AG10803 (cell line): ENCODE data around the gene KRT33A.

Source experiments
- DNase-seq: peaks from one replicate; pipeline ENCODE4 v3.0.0; 2010; ENCODE audit warnings: low read depth
- H3K4me3 ChIP-seq: 2 replicates; pipeline ENCODE4 v1.5.1; 2011; ENCODE audit warnings: mild to moderate bottlenecking, low read length, control low read depth
- CTCF ChIP-seq: conservative IDR thresholded peaks from 2 replicates; pipeline ENCODE4 v1.5.1; 2011; ENCODE audit warnings: mild to moderate bottlenecking, low read length, control low read depth, inconsistent platforms

KRT33A gene

GRCh38 chr17:41308251-41308917, 42.2 kb downstream of the KRT33A start:
- no peak overlapping the region for H3K4me3 ChIP-seq
- no peak for TF ChIP-seq CTCF
- peak; percentile 46 for DNase-seq

- H3K4me3 ChIP-seq: no peak overlapping the region
- peak; percentile 78 for DNase-seq
- TF ChIP-seq CTCF: no peak
Measured at GRCh38 chr17:41307647-41308046, 43.0 kb downstream of the KRT33A start.

GRCh38 chr17:41304091-41304490, 46.5 kb downstream of the KRT33A start:
- no peak overlapping the region for H3K4me3 ChIP-seq
- TF ChIP-seq CTCF: no peak
- no peak for DNase-seq

- TF ChIP-seq CTCF: no peak
- DNase-seq: no peak
- no peak overlapping the region for H3K4me3 ChIP-seq
Measured at GRCh38 chr17:41302981-41303380, 47.6 kb downstream of the KRT33A start.

- DNase-seq: no peak
- H3K4me3 ChIP-seq: no peak within 1 kb of the TSS
- no peak for TF ChIP-seq CTCF
Measured at GRCh38 chr17:41301916-41302901, 48.4 kb downstream of the KRT33A start, which contains the start of gene KRTAP29-1. KRTAP29-1 (minus strand) TSS chr17:41302851; CDS start chr17:41302851, 0 bp downstream.

- no peak for TF ChIP-seq CTCF
- DNase-seq: no peak
- no peak overlapping the region for H3K4me3 ChIP-seq
Measured at GRCh38 chr17:41301204-41301790, 49.3 kb downstream of the KRT33A start.
